ENCODE measurements around the gene CDH23.

CDH23 gene

GRCh38 chr10:71497763-71498326 is 101.1 kb downstream of the CDH23 start:
- Histone ChIP-seq H3K79me2 (no peaks in the 10 kb centered on the region), H3K9ac (no peak overlapping the region), H3K4me2 (ENCODE audit: low read length) (no peak overlapping the region), H3K4me1 (peaks cover 11% of the 10 kb centered on the region), H3K9me3 (ENCODE audit: control insufficient read depth, low read length) (no peaks in the 10 kb centered on the region), H3K4me3 (ENCODE audit: low read depth, low read length) (no peak overlapping the region), H3K27ac (no peak overlapping the region), H2AFZ (peak overlapping the region; percentile 61), H3K36me3 (ENCODE audit: control insufficient read depth, insufficient read depth, low read length) (no peaks in the 10 kb centered on the region), H3K27me3 (ENCODE audit: control insufficient read depth, insufficient read depth, low read length) (no peaks in the 10 kb centered on the region)
- no peak for TF ChIP-seq CTCF (IDR thresholded peaks at IDR 0.05)

GRCh38 chr10:71501402-71501801 is 104.7 kb downstream of the CDH23 start:
- Histone ChIP-seq H3K27ac (no peak overlapping the region), H3K4me3 (ENCODE audit: low read depth, low read length) (no peak overlapping the region), H3K36me3 (ENCODE audit: control insufficient read depth, insufficient read depth, low read length) (no peaks in the 10 kb centered on the region)

GRCh38 chr10:71502190-71502589 is 105.5 kb downstream of the CDH23 start:
- TF ChIP-seq CTCF (IDR thresholded peaks at IDR 0.05), result no peak
- Histone ChIP-seq H3K27ac (no peak overlapping the region), H2AFZ (no peak overlapping the region), H3K9me3 (ENCODE audit: control insufficient read depth, low read length) (no peaks in the 10 kb centered on the region), H3K4me3 (ENCODE audit: low read depth, low read length) (no peak overlapping the region), H3K4me1 (peaks cover 23% of the 10 kb centered on the region), H3K27me3 (ENCODE audit: control insufficient read depth, insufficient read depth, low read length) (no peaks in the 10 kb centered on the region), H3K9ac (no peak overlapping the region), H3K4me2 (ENCODE audit: low read length) (no peak overlapping the region), H3K36me3 (ENCODE audit: control insufficient read depth, insufficient read depth, low read length) (no peaks in the 10 kb centered on the region), H3K79me2 (no peaks in the 10 kb centered on the region)

More at GRCh38 chr10:71501402-71501801, 104.7 kb downstream of the CDH23 start:
- H3K27me3 ChIP-seq (ENCODE audit: control insufficient read depth, insufficient read depth, low read length), result no peaks in the 10 kb centered on the region
- no peak for TF ChIP-seq CTCF (IDR thresholded peaks at IDR 0.05)
- peaks cover 25% of the 10 kb centered on the region for H3K4me1 ChIP-seq
- H3K9ac ChIP-seq, result no peak overlapping the region
- H3K4me2 ChIP-seq (ENCODE audit: low read length), result no peak overlapping the region
- H3K79me2 ChIP-seq, result no peaks in the 10 kb centered on the region
- no peaks in the 10 kb centered on the region for H3K9me3 ChIP-seq (ENCODE audit: control insufficient read depth, low read length)
- no peak overlapping the region for H2AFZ ChIP-seq

- Histone ChIP-seq H3K36me3 (ENCODE audit: control insufficient read depth, insufficient read depth, low read length) (no peaks in the 10 kb centered on the region), H3K9ac (no peak overlapping the region), H3K4me2 (ENCODE audit: low read length) (no peak overlapping the region), H3K4me3 (ENCODE audit: low read depth, low read length) (no peak overlapping the region), H3K27ac (no peak overlapping the region), H3K27me3 (ENCODE audit: control insufficient read depth, insufficient read depth, low read length) (no peaks in the 10 kb centered on the region), H3K4me1 (peaks cover 16% of the 10 kb centered on the region), H3K9me3 (ENCODE audit: control insufficient read depth, low read length) (no peaks in the 10 kb centered on the region), H3K79me2 (no peaks in the 10 kb centered on the region), H2AFZ (no peak overlapping the region)
- TF ChIP-seq CTCF (IDR thresholded peaks at IDR 0.05), result no peak
Measured at GRCh38 chr10:71502851-71503250, 106.1 kb downstream of the CDH23 start.

GRCh38 chr10:71504168-71504567 is 107.4 kb downstream of the CDH23 start:
- Histone ChIP-seq H2AFZ (peak overlapping the region; percentile 70), H3K27ac (no peak overlapping the region), H3K4me2 (ENCODE audit: low read length) (no peak overlapping the region), H3K4me3 (ENCODE audit: low read depth, low read length) (no peak overlapping the region), H3K36me3 (ENCODE audit: control insufficient read depth, insufficient read depth, low read length) (no peaks in the 10 kb centered on the region), H3K9me3 (ENCODE audit: control insufficient read depth, low read length) (no peaks in the 10 kb centered on the region), H3K4me1 (peaks cover 14% of the 10 kb centered on the region), H3K79me2 (no peaks in the 10 kb centered on the region), H3K9ac (no peak overlapping the region), H3K27me3 (ENCODE audit: control insufficient read depth, insufficient read depth, low read length) (no peaks in the 10 kb centered on the region)
- no peak for TF ChIP-seq CTCF (IDR thresholded peaks at IDR 0.05)
